GM06990 (cell line): Measurements from ENCODE around the gene MC1R.

Experiments
- DNase-seq: peaks from one replicate; pipeline ENCODE4 v3.0.0-alpha.2; 2011; ENCODE audit not compliant: insufficient read length; ENCODE audit errors: extremely low read depth
- H3K27me3 ChIP-seq: replicated peaks from 2 replicates; pipeline ENCODE4 v1.6.0; 2011; ENCODE audit warnings: low read length; ENCODE audit not compliant: control insufficient read depth, insufficient read depth
- H3K36me3 ChIP-seq: 2 replicates; pipeline ENCODE4 v1.5.1; 2011; ENCODE audit warnings: low read length; ENCODE audit not compliant: control insufficient read depth, insufficient read depth
- H3K4me3 ChIP-seq: replicated peaks from 2 replicates; pipeline ENCODE4 v1.5.1; 2011; ENCODE audit warnings: low read depth, mild to moderate bottlenecking, control low read depth, low read length
- CTCF ChIP-seq: IDR thresholded peaks from 2 replicates; pipeline ENCODE4 v1.5.1; 2011; ENCODE audit warnings: low read length, control low read depth, mild to moderate bottlenecking, inconsistent platforms; ENCODE audit not compliant: insufficient read depth, poor library complexity, severe bottlenecking

Gene MC1R

DNA sequence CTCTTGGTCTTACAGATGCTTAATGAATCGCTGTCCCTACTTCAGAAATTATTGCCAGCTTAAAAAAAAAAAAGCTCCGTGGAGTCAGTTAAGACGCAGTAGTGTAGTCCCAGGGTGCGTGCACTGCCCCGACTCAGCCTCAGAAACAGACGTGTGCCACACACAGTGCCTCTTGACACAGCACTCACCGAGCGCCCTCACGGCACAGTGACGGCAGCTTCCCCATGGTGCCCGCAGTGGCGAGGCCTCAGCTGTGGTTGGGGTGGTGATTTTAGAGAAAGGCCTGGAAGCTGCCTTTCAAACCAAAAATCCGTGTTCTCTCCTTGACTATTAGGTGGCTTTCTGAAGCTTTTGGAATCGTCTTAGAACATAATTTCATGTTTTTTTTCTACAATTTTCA is 31.4 kb upstream of the MC1R start:
- no peak for TF ChIP-seq CTCF
- Histone ChIP-seq H3K4me3 (no peak overlapping the region), H3K27me3 (no peaks in the 10 kb centered on the region), H3K36me3 (peaks cover 46% of the 10 kb centered on the region)
- no peak for DNase-seq

DNA sequence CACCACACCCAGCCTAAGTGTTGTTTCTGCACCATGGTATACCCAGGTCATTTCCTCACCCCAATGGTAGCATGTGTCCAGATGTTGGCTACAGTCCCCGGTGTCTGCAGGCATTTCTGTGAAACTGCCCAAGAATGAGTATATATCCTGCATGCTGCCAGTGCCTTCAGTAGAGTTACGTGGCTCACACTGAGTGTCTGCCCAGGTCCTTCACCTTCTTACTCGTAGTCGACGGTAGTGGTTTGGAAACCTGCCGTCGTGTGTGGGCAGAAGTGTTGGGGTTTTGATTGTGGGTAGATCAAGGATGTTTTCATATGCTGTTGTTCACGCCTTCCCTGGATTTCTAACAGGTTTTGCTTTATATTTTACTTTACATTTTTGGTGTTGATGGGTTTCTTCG is 28.5 kb upstream of the MC1R start:
- no peak for DNase-seq
- H3K36me3 ChIP-seq: peaks cover 42% of the 10 kb centered on the region
- no peak overlapping the region for H3K4me3 ChIP-seq
- no peaks in the 10 kb centered on the region for H3K27me3 ChIP-seq
- no peak for TF ChIP-seq CTCF

DNA sequence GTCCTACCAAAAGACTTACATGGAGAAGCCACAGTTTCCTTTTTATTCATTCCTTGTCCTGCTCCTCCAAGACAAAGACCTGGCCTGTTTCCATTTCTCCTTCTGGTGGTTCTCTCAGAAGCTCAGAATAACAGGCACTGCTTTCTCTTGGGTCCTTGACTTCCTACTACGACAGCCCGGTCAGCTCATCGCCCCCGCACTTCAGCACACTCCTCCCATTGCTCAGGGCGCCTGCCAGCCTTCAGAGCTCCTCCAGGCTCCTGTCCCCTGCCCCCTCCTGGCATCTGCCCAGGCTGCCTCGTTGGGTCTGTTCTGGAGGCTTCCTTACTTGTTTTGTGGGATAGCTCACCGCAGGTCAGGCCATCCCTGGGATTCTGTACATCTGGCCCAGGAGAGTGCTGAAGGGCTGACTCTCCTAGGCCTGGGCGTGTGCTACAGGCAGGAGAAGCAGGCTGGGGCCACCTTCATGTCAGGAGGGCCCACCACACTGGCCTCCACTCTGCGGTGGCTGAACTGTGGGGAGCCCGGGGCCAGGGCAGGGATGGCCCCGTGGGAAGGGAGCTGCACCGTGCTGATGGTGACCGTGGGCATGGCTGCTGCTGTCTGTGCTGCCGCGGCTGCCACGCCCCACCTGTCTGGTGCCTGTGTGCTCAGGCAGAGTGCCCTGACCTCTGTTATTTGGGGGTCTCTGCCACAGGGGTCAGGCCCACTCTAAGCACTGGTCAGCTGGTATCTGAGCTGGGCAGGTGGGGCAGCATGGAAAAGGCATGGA is 27.6 kb upstream of the MC1R start:
- Histone ChIP-seq H3K27me3 (no peaks in the 10 kb centered on the region), H3K36me3 (peaks cover 45% of the 10 kb centered on the region), H3K4me3 (no peak overlapping the region)
- TF ChIP-seq CTCF: no peak
- DNase-seq: no peak

DNA sequence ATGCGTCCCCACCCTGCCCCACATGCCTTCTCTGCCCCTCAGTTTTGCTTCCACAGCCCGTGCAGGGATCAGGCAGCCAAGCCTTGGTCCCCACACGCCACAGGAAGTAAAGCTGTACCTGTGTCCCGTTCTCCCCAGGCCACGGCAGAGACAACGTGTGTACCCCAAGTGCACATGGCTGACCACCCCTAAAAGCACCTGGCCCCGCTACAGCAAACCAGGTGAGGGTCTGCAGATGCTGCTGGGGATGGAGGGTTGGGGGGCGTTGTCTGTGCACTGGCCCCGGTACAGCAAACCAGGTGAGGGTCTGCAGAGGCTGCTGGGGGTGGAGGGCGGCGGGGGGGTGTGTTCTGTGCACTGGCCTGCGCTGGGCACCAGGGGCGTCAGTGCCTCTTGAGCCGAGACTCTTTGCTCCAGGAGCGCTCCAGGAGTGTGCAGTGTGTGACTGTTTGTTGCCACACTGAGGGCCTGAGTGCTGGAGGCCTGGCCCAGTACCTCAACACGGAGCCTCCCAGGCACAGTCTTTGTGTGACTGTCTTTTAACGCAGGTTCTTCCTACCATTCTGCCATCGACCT is 26.5 kb upstream of the MC1R start:
- no peak for DNase-seq
- Histone ChIP-seq H3K36me3 (peaks cover 45% of the 10 kb centered on the region), H3K4me3 (no peak overlapping the region), H3K27me3 (no peaks in the 10 kb centered on the region)
- no peak for TF ChIP-seq CTCF

- no peak for DNase-seq
- Histone ChIP-seq H3K36me3 (peaks cover 43% of the 10 kb centered on the region), H3K4me3 (no peak overlapping the region), H3K27me3 (no peaks in the 10 kb centered on the region)
- TF ChIP-seq CTCF: no peak
Measured at GRCh38 chr16:89892635-89893034, 26.0 kb upstream of the MC1R start.
